Measurements from ENCODE around the gene EMB. TPM values are rescaled to one million over a fixed set of nuclear protein-coding genes. Genes with fewer than 3 reads are reported as not detected.
"Not testable (repeated sequence)": the region's sequence is repeated elsewhere in the genome, so short reads cannot be mapped to it uniquely, and the experiment has no call there.

The EMB gene
- total RNA-seq, 2 experiments from 2014 or later = 41.4 to 43.7 TPM

- not testable (repeated sequence) for H3K4me3 Mint-ChIP-seq, DNase-seq
- CTCF ChIA-PET = interaction anchor here (0.7 kb wide), 1 partner anchor 22 kb away, joined by 7 read pairs; no protein-coding TSS in a partner anchor
These were observed 76.4 kb downstream of the EMB start for GRCh38 chr5:50364535-50365309.

GRCh38 chr5:50359187-50359586 is 81.9 kb downstream of the EMB start:
- CTCF ChIA-PET = no interaction called here
- Mint-ChIP-seq H3K4me1 (ENCODE audit: low read depth) (peaks cover 10% of the 10 kb centered on the region), H3K9me3 (no peaks in the 10 kb centered on the region), H3K36me3 (ENCODE audit: low read depth) (peaks cover 5% of the 10 kb centered on the region), H3K4me3 (no peak overlapping the region), H3K27ac (no peak overlapping the region), H3K27me3 (ENCODE audit: low read depth) (no peaks in the 10 kb centered on the region)
- DNase-seq = no peak
- intact Hi-C loops (cut with micrococcal nuclease) = no loop called here

More at GRCh38 chr5:50364535-50365309, 76.4 kb downstream of the EMB start:
- Mint-ChIP-seq H3K36me3 (ENCODE audit: low read depth) (peaks cover 26% of the 10 kb centered on the region), H3K9me3 (peaks cover 26% of the 10 kb centered on the region), H3K4me1 (ENCODE audit: low read depth) (peaks cover 25% of the 10 kb centered on the region)
- H3K27me3 Mint-ChIP-seq (ENCODE audit: low read depth); intact Hi-C loops (cut with micrococcal nuclease); H3K27ac Mint-ChIP-seq: not testable (repeated sequence)

DNA sequence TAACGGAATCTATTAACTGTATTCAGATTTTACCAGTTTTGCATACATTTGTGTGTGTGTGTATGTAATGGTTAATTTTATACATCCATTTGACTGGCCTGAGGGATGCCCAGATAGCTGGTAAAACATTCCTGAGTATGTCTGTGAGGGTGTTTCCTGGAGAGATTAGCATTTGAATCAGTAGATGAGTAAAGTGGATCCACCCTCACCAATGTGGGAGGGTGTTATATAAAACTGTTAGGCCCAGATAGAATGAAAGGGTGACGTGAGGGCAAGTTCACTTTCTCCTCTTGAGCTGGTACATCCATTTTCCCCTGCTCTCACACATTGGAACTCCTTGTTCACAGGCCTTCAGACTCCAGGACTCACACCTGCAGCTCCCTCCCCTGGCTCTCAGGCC is 88.7 kb downstream of the EMB start:
- Mint-ChIP-seq H3K27ac (no peak overlapping the region), H3K27me3 (ENCODE audit: low read depth) (no peaks in the 10 kb centered on the region), H3K36me3 (ENCODE audit: low read depth) (no peaks in the 10 kb centered on the region), H3K4me1 (ENCODE audit: low read depth) (no peaks in the 10 kb centered on the region), H3K4me3 (no peak overlapping the region), H3K9me3 (peaks cover 6% of the 10 kb centered on the region)
- CTCF ChIA-PET = no interaction called here
- no peak for DNase-seq
- intact Hi-C loops (cut with micrococcal nuclease) = no loop called here

Other genes with a start within 250 kb of the EMB start
- 10 to 100 TPM; 20.1 to 22.0 TPM for gene PARP8, start 225.3 kb upstream of the EMB start, total RNA-seq

All from activated naive CD4-positive, alpha-beta T cell treated with anti-CD3 and anti-CD28 coated beads for 36 hours (primary cell).